DOHH2 (cell line): Measurements from ENCODE around the gene CDH12.

ENCODE experiments used
- EZH2phosphoT487 ChIP-seq: fragments of 200-600 bp; sonication (generic); IDR thresholded peaks from 2 replicates; pipeline ENCODE4 v1.6.1; 2017; ENCODE audit warnings: borderline replicate concordance, mild to moderate bottlenecking, antibody characterized with exemption, low read length, moderate library complexity, mixed read lengths
- TF ChIP-seq, protein P1 (sequence below): fragments of 200-600 bp; sonication (generic); IDR thresholded peaks from one replicate; pipeline ENCODE4 v1.5.1; 2014; ENCODE audit warnings: antibody characterized with exemption, mild to moderate bottlenecking, low read depth, low read length; ENCODE audit not compliant: poor library complexity, severe bottlenecking

GRCh38 chr5:22465616-22466015 lies 387.5 kb downstream of the CDH12 start:
- TF ChIP-seq, protein P1, sequence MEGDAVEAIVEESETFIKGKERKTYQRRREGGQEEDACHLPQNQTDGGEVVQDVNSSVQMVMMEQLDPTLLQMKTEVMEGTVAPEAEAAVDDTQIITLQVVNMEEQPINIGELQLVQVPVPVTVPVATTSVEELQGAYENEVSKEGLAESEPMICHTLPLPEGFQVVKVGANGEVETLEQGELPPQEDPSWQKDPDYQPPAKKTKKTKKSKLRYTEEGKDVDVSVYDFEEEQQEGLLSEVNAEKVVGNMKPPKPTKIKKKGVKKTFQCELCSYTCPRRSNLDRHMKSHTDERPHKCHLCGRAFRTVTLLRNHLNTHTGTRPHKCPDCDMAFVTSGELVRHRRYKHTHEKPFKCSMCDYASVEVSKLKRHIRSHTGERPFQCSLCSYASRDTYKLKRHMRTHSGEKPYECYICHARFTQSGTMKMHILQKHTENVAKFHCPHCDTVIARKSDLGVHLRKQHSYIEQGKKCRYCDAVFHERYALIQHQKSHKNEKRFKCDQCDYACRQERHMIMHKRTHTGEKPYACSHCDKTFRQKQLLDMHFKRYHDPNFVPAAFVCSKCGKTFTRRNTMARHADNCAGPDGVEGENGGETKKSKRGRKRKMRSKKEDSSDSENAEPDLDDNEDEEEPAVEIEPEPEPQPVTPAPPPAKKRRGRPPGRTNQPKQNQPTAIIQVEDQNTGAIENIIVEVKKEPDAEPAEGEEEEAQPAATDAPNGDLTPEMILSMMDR: no peak
- TF ChIP-seq EZH2phosphoT487: no peak
